A549 (cell line): ENCODE results near the gene FRYL. TPM values are rescaled to one million over a fixed set of nuclear protein-coding genes. Genes with fewer than 3 reads are reported as not detected.

Experiments
- ATAC-seq, 2 experiments: fragments of 200-7000 bp in 1 of 2; fragments of >200 bp in 1 of 2; cut with Nextera tagmentation in 1 of 2; cut with Tn5 transposase in 1 of 2; 3 replicates each; pipeline versions ENCODE4 v1.8.0 to v1.9.1; 2018 to 2020; ENCODE audit warnings: mild to moderate bottlenecking in 1 of 2, moderate library complexity in 1 of 2
- CTCF ChIA-PET: fragments of 300-600 bp; sonication (Branson Sonifier 250); formaldehyde crosslinking; extraction: SDS; loops from one replicate; lab custom pipeline; 2021; ENCODE audit warnings: antibody characterized with exemption, inconsistent platforms; lab: Yijun Ruan, JAX
- POLR2A ChIA-PET: fragments of 350-600 bp; formaldehyde crosslinking; extraction: SDS; loops from one replicate; lab custom pipeline; 2021; ENCODE audit warnings: antibody characterized with exemption, inconsistent platforms; lab: Yijun Ruan, JAX
- DNase-seq, 2 experiments: peaks; one replicate each; pipeline versions ENCODE4 v3.0.0 to v3.0.0-alpha.2; 2011 to 2016; ENCODE audit warnings: low read depth in 1 of 2, low spot score in 1 of 2
- FAIRE-seq: peaks from 2 replicates; lab custom pipeline; 2011; peaks lifted over from hg19 to GRCh38; lab: Jason Lieb, UNC
- H3K27ac ChIP-seq, 2 experiments: fragments of >200 bp; sonication (Bioruptor Twin); formaldehyde crosslinking; 3 replicates each; pipeline ENCODE4 v1.5.1; 2016 to 2017
- H3K4me1 ChIP-seq: fragments of >200 bp; sonication (Bioruptor Twin); formaldehyde crosslinking; 3 replicates; pipeline ENCODE4 v1.6.1; 2016
- H3K4me2 ChIP-seq: fragments of >200 bp; sonication (Bioruptor Twin); formaldehyde crosslinking; 3 replicates; pipeline ENCODE4 v1.6.1; 2016
- H3K4me3 ChIP-seq: fragments of >200 bp; sonication (Bioruptor Twin); formaldehyde crosslinking; 3 replicates; pipeline ENCODE4 v1.5.1; 2016
- H3K9me3 ChIP-seq: fragments of >200 bp; sonication (Bioruptor Twin); formaldehyde crosslinking; 3 replicates; pipeline ENCODE4 v1.6.1; 2016
- BCL3 ChIP-seq: fragments of >200 bp; sonication (Bioruptor Twin); formaldehyde crosslinking; IDR thresholded peaks from 3 replicates; pipeline ENCODE4 v1.6.1; 2016
- CBX2 ChIP-seq: fragments of 200-600 bp; sonication (generic); IDR thresholded peaks from 2 replicates; pipeline ENCODE4 v1.6.1; 2016; ENCODE audit warnings: low read depth, mild to moderate bottlenecking, borderline replicate concordance
- CBX8 ChIP-seq: fragments of 200-600 bp; sonication (generic); IDR thresholded peaks from 2 replicates; pipeline ENCODE4 v1.6.1; 2016
- CHD2 ChIP-seq: fragments of 150-350 bp; IDR thresholded peaks from 2 replicates; pipeline ENCODE4 v1.6.1; 2014; ENCODE audit warnings: low read length; ENCODE audit not compliant: partially characterized antibody
- EHMT2 ChIP-seq: fragments of 200-600 bp; sonication (generic); IDR thresholded peaks from 2 replicates; pipeline ENCODE4 v1.6.1; 2016; ENCODE audit warnings: antibody characterized with exemption, low read depth, mild to moderate bottlenecking, moderate library complexity
- EP300 ChIP-seq, 2 experiments: fragments of >200 bp; sonication (Bioruptor Twin); formaldehyde crosslinking; IDR thresholded peaks; 2 replicates in 1 of 2; 3 replicates in 1 of 2; pipeline ENCODE4 v1.6.1; 2016 to 2017
- ESRRA ChIP-seq: fragments of 150-350 bp; IDR thresholded peaks from 2 replicates; pipeline ENCODE4 v1.6.1; 2014; ENCODE audit warnings: mild to moderate bottlenecking, low read length, borderline replicate concordance
- FOXS1 ChIP-seq: fragments of 250-450 bp; sonication (Bioruptor Pico); IDR thresholded peaks from 2 replicates; pipeline ENCODE4 v1.5.0; 2020; ENCODE audit warnings: mild to moderate bottlenecking, moderate library complexity
- HDAC2 ChIP-seq: fragments of 200-600 bp; sonication (generic); IDR thresholded peaks from 2 replicates; pipeline ENCODE4 v1.6.1; 2016
- HEYL ChIP-seq: fragments of 250-450 bp; sonication (Bioruptor Pico); IDR thresholded peaks from 2 replicates; pipeline ENCODE4 v1.8.0; 2021; ENCODE audit warnings: mild to moderate bottlenecking, moderate library complexity
- HOXA7 ChIP-seq: fragments of 250-450 bp; sonication (Bioruptor Pico); IDR thresholded peaks from 2 replicates; pipeline ENCODE4 v1.5.0; 2020; ENCODE audit warnings: mild to moderate bottlenecking, moderate library complexity
- HOXB13 ChIP-seq: fragments of 250-450 bp; sonication (Bioruptor Pico); IDR thresholded peaks from 2 replicates; pipeline ENCODE4 v1.5.0; 2020; ENCODE audit warnings: low read depth, mild to moderate bottlenecking, moderate library complexity
- HOXB5 ChIP-seq: fragments of 250-450 bp; sonication (Bioruptor Pico); IDR thresholded peaks from 2 replicates; pipeline ENCODE4 v1.5.0; 2020; ENCODE audit warnings: mild to moderate bottlenecking, moderate library complexity
- JUNB ChIP-seq: fragments of >200 bp; sonication (Bioruptor Twin); formaldehyde crosslinking; IDR thresholded peaks from 2 replicates; pipeline ENCODE4 v1.6.1; 2016
- KDM1A ChIP-seq: fragments of 200-600 bp; sonication (generic); IDR thresholded peaks from 2 replicates; pipeline ENCODE4 v1.6.1; 2016; ENCODE audit warnings: low read depth, mild to moderate bottlenecking
- MAZ ChIP-seq: fragments of 150-350 bp; IDR thresholded peaks from 2 replicates; pipeline ENCODE4 v1.6.1; 2014; ENCODE audit warnings: antibody characterized with exemption, low read depth, low read length, borderline replicate concordance
- MYC ChIP-seq: IDR thresholded peaks from 2 replicates; pipeline ENCODE4 v1.6.1; 2012; ENCODE audit warnings: mild to moderate bottlenecking, inconsistent platforms, low read length, improper control_type of control experiment, borderline replicate concordance
- NPAS2 ChIP-seq: fragments of 250-450 bp; sonication (Bioruptor Pico); IDR thresholded peaks from 2 replicates; pipeline ENCODE4 v1.8.0; 2022; ENCODE audit warnings: mild to moderate bottlenecking, moderate library complexity, borderline replicate concordance
- NR3C1 ChIP-seq: fragments of >200 bp; sonication (Bioruptor Twin); formaldehyde crosslinking; IDR thresholded peaks from 3 replicates; pipeline ENCODE4 v1.6.1; 2017
- PHF8 ChIP-seq: fragments of 200-600 bp; sonication (generic); IDR thresholded peaks from 2 replicates; pipeline ENCODE4 v1.6.1; 2016; ENCODE audit warnings: low read depth, mild to moderate bottlenecking, antibody characterized with exemption, moderate library complexity, borderline replicate concordance
- RAD21 ChIP-seq, 2 experiments: fragments of >200 bp in 1 of 2; sonication (Bioruptor Twin) in 1 of 2; formaldehyde crosslinking in 1 of 2; IDR thresholded peaks in 1 of 2; conservative IDR thresholded peaks in 1 of 2; 2 replicates in 1 of 2; 3 replicates in 1 of 2; pipeline ENCODE4 v1.6.1; 2012 to 2018; ENCODE audit warnings: inconsistent platforms in 1 of 2
- SREBF2 ChIP-seq: fragments of 450-650 bp; IDR thresholded peaks from 2 replicates; pipeline ENCODE4 v1.6.1; 2014; ENCODE audit warnings: mild to moderate bottlenecking, moderate library complexity
- TFCP2L1 ChIP-seq: fragments of 250-450 bp; sonication (Bioruptor Pico); IDR thresholded peaks from 2 replicates; pipeline ENCODE4 v1.5.0; 2021; ENCODE audit warnings: mild to moderate bottlenecking
- USF2 ChIP-seq: fragments of 450-650 bp; IDR thresholded peaks from 2 replicates; pipeline ENCODE4 v1.6.1; 2014; ENCODE audit warnings: antibody characterized with exemption
- ZFP36 ChIP-seq: fragments of 450-650 bp; IDR thresholded peaks from 2 replicates; pipeline ENCODE4 v1.6.1; 2014; ENCODE audit warnings: borderline replicate concordance; ENCODE audit not compliant: partially characterized antibody
- WGBS: methylation state at CpG from one replicate; pipeline ENCODE4 v1.1.6; 2017; ENCODE audit errors: missing lambda C conversion rate; 5-methylcytosine and 5-hydroxymethylcytosine counted together
- polyA plus RNA-seq, 4 experiments: library from polyadenylated mRNA; depleted of rRNA in 3 of 4; stranded (reverse); fragments of >200 nt; fragmentation: RNase III in 1 of 4; extraction: RNeasy Plus Mini Kit Qiagen cat#74134 plus additional on column Dnase treatment in 1 of 4; gene quantifications; 2 replicates in 3 of 4; 3 replicates in 1 of 4; pipeline ENCODE4 v1.2.3, GENCODE V29; 2011 to 2017
- TF ChIP-seq, protein P1 (sequence below): fragments of 200-600 bp; sonication (generic); IDR thresholded peaks from 2 replicates; pipeline ENCODE4 v1.6.1; 2016; ENCODE audit warnings: antibody characterized with exemption, mild to moderate bottlenecking, moderate library complexity
- TF ChIP-seq, protein P2 (sequence below): fragments of >200 bp; sonication (Bioruptor Twin); formaldehyde crosslinking; IDR thresholded peaks from 3 replicates; pipeline ENCODE4 v1.5.1; 2016

FRYL gene
- polyA plus RNA-seq, 2 of the 4 experiments (the other 2 are of a cell fraction) = 7.1 to 21.1 TPM

- H3K4me1 ChIP-seq = no peaks in the 10 kb centered on the region
- DNase-seq (no peak), FAIRE-seq (no peak), ATAC-seq (no peak)
- POLR2A ChIA-PET = no interaction called here
- CTCF ChIA-PET = no interaction called here
- H3K9me3 ChIP-seq = no peaks in the 10 kb centered on the region
- no peak overlapping the region for H3K4me2 ChIP-seq
- WGBS = 90% methylated on average over 1 of the region's 1 CpG
- no peak for TF ChIP-seq ESRRA
- no peak for TF ChIP-seq JUNB
- no peak for TF ChIP-seq EP300 (IDR thresholded peaks at IDR 0.05)
- TF ChIP-seq MAZ = no peak
- no peak for TF ChIP-seq HEYL
- TF ChIP-seq KDM1A = no peak
- no peak for TF ChIP-seq HOXB13 (CRISPR knock-in tag)
- TF ChIP-seq HDAC2 = no peak
- no peak for TF ChIP-seq NPAS2 (CRISPR knock-in tag)
- TF ChIP-seq FOXS1 = no peak
- no peak for TF ChIP-seq BCL3
- no peak for TF ChIP-seq ZFP36
- TF ChIP-seq, protein P1, sequence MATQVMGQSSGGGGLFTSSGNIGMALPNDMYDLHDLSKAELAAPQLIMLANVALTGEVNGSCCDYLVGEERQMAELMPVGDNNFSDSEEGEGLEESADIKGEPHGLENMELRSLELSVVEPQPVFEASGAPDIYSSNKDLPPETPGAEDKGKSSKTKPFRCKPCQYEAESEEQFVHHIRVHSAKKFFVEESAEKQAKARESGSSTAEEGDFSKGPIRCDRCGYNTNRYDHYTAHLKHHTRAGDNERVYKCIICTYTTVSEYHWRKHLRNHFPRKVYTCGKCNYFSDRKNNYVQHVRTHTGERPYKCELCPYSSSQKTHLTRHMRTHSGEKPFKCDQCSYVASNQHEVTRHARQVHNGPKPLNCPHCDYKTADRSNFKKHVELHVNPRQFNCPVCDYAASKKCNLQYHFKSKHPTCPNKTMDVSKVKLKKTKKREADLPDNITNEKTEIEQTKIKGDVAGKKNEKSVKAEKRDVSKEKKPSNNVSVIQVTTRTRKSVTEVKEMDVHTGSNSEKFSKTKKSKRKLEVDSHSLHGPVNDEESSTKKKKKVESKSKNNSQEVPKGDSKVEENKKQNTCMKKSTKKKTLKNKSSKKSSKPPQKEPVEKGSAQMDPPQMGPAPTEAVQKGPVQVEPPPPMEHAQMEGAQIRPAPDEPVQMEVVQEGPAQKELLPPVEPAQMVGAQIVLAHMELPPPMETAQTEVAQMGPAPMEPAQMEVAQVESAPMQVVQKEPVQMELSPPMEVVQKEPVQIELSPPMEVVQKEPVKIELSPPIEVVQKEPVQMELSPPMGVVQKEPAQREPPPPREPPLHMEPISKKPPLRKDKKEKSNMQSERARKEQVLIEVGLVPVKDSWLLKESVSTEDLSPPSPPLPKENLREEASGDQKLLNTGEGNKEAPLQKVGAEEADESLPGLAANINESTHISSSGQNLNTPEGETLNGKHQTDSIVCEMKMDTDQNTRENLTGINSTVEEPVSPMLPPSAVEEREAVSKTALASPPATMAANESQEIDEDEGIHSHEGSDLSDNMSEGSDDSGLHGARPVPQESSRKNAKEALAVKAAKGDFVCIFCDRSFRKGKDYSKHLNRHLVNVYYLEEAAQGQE = no peak
- TF ChIP-seq MYC = no peak
- no peak overlapping the region for H3K4me3 ChIP-seq
- no peak overlapping the region for H3K27ac ChIP-seq
Measured at GRCh38 chr4:48481581-48481980, 298.5 kb downstream of the FRYL start.

DNA sequence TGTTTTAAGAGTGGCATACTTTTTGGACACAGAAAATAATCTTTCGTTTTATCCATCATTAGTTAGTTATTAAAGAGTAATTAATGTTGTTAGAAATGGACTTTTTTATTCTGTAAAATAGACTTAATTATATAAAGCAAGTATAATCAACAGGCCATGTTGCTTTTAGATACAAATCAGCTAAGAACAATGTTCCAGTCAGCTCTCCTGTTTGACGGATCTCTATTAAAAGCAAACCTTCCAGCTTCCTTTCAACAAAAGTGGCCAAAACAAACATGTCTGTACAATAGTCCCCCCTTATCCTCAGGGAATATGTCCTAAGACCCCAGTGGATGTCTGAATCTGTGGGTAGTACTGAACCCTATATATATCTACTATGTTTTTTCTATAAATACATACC is 301.8 kb downstream of the FRYL start:
- no peaks in the 10 kb centered on the region for H3K4me1 ChIP-seq
- WGBS = 79% methylated on average over 2 of the region's 2 CpGs
- no peak overlapping the region for H3K4me3 ChIP-seq
- no peak for TF ChIP-seq HOXA7 (CRISPR knock-in tag)
- TF ChIP-seq, all 56 proteins: peak for 0
- H3K4me2 ChIP-seq = no peak overlapping the region
- H3K9me3 ChIP-seq = no peaks in the 10 kb centered on the region
- ChIA-PET POLR2A (no interaction called here), CTCF (no interaction called here)
- ATAC-seq (no peak), DNase-seq (no peak), FAIRE-seq (no peak)
- no peak overlapping the region for H3K27ac ChIP-seq

DNA sequence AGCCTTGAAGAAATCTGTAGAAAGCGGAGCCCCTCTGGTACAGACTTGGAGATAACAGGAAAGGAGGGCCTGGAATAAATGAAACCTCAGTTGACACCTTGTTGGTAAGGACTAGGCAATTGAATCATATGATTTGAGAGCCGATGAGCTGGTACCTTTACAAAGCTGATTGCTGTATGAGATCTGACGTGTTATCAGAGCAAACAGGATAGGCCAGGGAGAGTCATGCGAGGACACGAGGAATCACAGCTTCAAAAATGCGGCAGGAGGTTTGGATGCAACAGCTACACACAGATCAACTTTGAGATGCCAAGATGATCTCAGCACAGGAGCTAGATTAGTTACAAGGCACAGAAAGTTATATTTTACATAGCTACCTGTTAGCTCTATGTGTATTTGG is 304.3 kb downstream of the FRYL start:
- FAIRE-seq = no peak
- H3K9me3 ChIP-seq = no peaks in the 10 kb centered on the region
- TF ChIP-seq MYC = no peak
- TF ChIP-seq NR3C1 = no peak
- TF ChIP-seq PHF8 = no peak
- TF ChIP-seq USF2 = no peak
- no peak for TF ChIP-seq TFCP2L1 (CRISPR knock-in tag)
- TF ChIP-seq CBX8 = no peak
- TF ChIP-seq CHD2 = no peak
- no peak for TF ChIP-seq SREBF2
- TF ChIP-seq, protein P2, sequence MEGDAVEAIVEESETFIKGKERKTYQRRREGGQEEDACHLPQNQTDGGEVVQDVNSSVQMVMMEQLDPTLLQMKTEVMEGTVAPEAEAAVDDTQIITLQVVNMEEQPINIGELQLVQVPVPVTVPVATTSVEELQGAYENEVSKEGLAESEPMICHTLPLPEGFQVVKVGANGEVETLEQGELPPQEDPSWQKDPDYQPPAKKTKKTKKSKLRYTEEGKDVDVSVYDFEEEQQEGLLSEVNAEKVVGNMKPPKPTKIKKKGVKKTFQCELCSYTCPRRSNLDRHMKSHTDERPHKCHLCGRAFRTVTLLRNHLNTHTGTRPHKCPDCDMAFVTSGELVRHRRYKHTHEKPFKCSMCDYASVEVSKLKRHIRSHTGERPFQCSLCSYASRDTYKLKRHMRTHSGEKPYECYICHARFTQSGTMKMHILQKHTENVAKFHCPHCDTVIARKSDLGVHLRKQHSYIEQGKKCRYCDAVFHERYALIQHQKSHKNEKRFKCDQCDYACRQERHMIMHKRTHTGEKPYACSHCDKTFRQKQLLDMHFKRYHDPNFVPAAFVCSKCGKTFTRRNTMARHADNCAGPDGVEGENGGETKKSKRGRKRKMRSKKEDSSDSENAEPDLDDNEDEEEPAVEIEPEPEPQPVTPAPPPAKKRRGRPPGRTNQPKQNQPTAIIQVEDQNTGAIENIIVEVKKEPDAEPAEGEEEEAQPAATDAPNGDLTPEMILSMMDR = no peak
- TF ChIP-seq EHMT2 = no peak
- no peak for TF ChIP-seq HOXB5
- TF ChIP-seq CBX2 = no peak
- TF ChIP-seq RAD21 (conservative IDR thresholded peaks at IDR 0.05 in 1 of 2, IDR thresholded peaks at IDR 0.05 in 1 of 2) = no peak
- TF ChIP-seq, all 56 proteins: peak for 0
- no peak overlapping the region for H3K4me2 ChIP-seq
- H3K27ac ChIP-seq = no peak overlapping the region
- DNase-seq = no peak
- WGBS = 83% methylated on average over 6 of the region's 6 CpGs
- ATAC-seq = no peak
- ChIA-PET POLR2A (no interaction called here), CTCF (interaction anchor here (1.6 kb wide), 1 partner anchor 31 kb away, joined by 4 read pairs; no protein-coding TSS in a partner anchor)
- no peak overlapping the region for H3K4me3 ChIP-seq
- no peaks in the 10 kb centered on the region for H3K4me1 ChIP-seq
